Measurements from ENCODE around the gene ATG10. TPM values are rescaled to one million over a fixed set of nuclear protein-coding genes. Genes with fewer than 3 reads are reported as not detected.

Gene ATG10
- total RNA-seq, 4 donors from 2014 or later, result 4.8 to 13.7 (median 8.4) TPM

GRCh38 chr5:82142928-82143577, 171.2 kb downstream of the ATG10 start:
- no peak for DNase-seq (ENCODE audit: low spot score in 2 of 2)
- TF ChIP-seq POLR2A (IDR thresholded peaks at IDR 0.05) (no peak), CTCF (IDR thresholded peaks at IDR 0.05) (no peak)
- intact Hi-C loops (cut with DNase I; ENCODE audit: low total_unique reads), result no loop called here
- H3K4me3 ChIP-seq (ENCODE audit: low read depth, poor library complexity, severe bottlenecking), result no peak overlapping the region
- WGBS, 2 donors, result 75 to 77% methylated on average over 6 of the region's 6 CpGs

GRCh38 chr5:82147860-82148573, 176.2 kb downstream of the ATG10 start:
- DNase-seq (ENCODE audit: low spot score in 2 of 2), result peak in 1 of 2 donors; percentile 47
- 61 to 62% methylated on average over 1 of the region's 1 CpG for WGBS, 2 donors
- TF ChIP-seq POLR2A (IDR thresholded peaks at IDR 0.05) (no peak), CTCF (IDR thresholded peaks at IDR 0.05) (no peak)
- intact Hi-C loops (cut with DNase I; ENCODE audit: low total_unique reads), result no loop called here
- H3K4me3 ChIP-seq (ENCODE audit: low read depth, poor library complexity, severe bottlenecking), result no peak overlapping the region

GRCh38 chr5:82149434-82149833, 177.6 kb downstream of the ATG10 start:
- no peak for DNase-seq (ENCODE audit: low spot score in 2 of 2)
- H3K4me3 ChIP-seq (ENCODE audit: low read depth, poor library complexity, severe bottlenecking), result no peak overlapping the region
- intact Hi-C loops (cut with DNase I; ENCODE audit: low total_unique reads), result no loop called here
- TF ChIP-seq CTCF (IDR thresholded peaks at IDR 0.05) (no peak), POLR2A (IDR thresholded peaks at IDR 0.05) (no peak)

- TF ChIP-seq POLR2A (IDR thresholded peaks at IDR 0.05), result no peak
- TF ChIP-seq CTCF (IDR thresholded peaks at IDR 0.05), result no peak
- intact Hi-C loops (cut with DNase I; ENCODE audit: low total_unique reads), result no loop called here
- no peak for DNase-seq (ENCODE audit: low spot score in 2 of 2)
- 83 to 93% methylated on average over 3 of the region's 3 CpGs for WGBS, 2 donors
- no peak overlapping the region for H3K4me3 ChIP-seq (ENCODE audit: low read depth, poor library complexity, severe bottlenecking)
These were observed 178.7 kb downstream of the ATG10 start for GRCh38 chr5:82150559-82150958.

- no peak for DNase-seq (ENCODE audit: low spot score in 2 of 2)
- WGBS, 2 donors, result 70 to 87% methylated on average over 1 of the region's 1 CpG
- intact Hi-C loops (cut with DNase I; ENCODE audit: low total_unique reads), result no loop called here
- H3K4me3 ChIP-seq (ENCODE audit: low read depth, poor library complexity, severe bottlenecking), result no peak overlapping the region
- TF ChIP-seq POLR2A (IDR thresholded peaks at IDR 0.05), result no peak
- TF ChIP-seq CTCF (IDR thresholded peaks at IDR 0.05), result no peak
These were observed 179.4 kb downstream of the ATG10 start for GRCh38 chr5:82151204-82151603.

Measured in lower leg skin (tissue), 4 donors.